ENCODE results near the gene PARL. TPM values are rescaled to one million over a fixed set of nuclear protein-coding genes. Genes with fewer than 3 reads are reported as not detected.

Gene PARL
- total and polyA plus RNA-seq, 9 of the 15 experiments (the other 6 are each of a cell fraction or from before 2014, with no cell fraction given) = 39.5 to 82.4 (median 57.4) TPM

GRCh38 chr3:183800243-183800863 is 84.3 kb downstream of the PARL start (continued):
- TF ChIP-seq TEAD2 (tag; IDR thresholded peaks at IDR 0.05) (no peak), POLR2A (conservative IDR thresholded peaks at IDR 0.05) (no peak), PHTF2 (CRISPR knock-in tag; IDR thresholded peaks at IDR 0.05) (no peak), ETV5 (CRISPR knock-in tag; IDR thresholded peaks at IDR 0.05; ENCODE audit: low read depth) (no peak), VEZF1 (CRISPR knock-in tag; IDR thresholded peaks at IDR 0.05) (no peak)

- H3K9me3 ChIP-seq (replicated peaks; ENCODE audit: control insufficient read depth, insufficient read depth, low read depth, low read length) = no peaks in the 10 kb centered on the region
- no peaks in the 10 kb centered on the region for H3K27me3 ChIP-seq (ENCODE audit: control insufficient read depth in 2 of 2, insufficient read depth in 2 of 2, low read length in 2 of 2)
- H3K4me3 ChIP-seq = no peak overlapping the region
- peak in 1 of 4 experiments; percentile 21 for DNase-seq (ENCODE audit: extremely low read depth in 1 of 4, low spot score in 3 of 4)
- peaks cover 68% of the 10 kb centered on the region for H3K36me3 ChIP-seq (ENCODE audit: control insufficient read depth, insufficient read depth, low read length)
- ChIA-PET POLR2A (no interaction called here), CTCF (ENCODE audit: low intra/inter-chr PET ratio) (no interaction called here)
- intact Hi-C loops (cut with micrococcal nuclease) (no loop called here), in situ Hi-C loops (cut with MboI) (no loop called here)
- ATAC-seq = peak; percentile 49
- no peak overlapping the region for H3K27ac ChIP-seq (ENCODE audit: extremely low read depth, low read depth, low read length)
- no peak for FAIRE-seq
- 10% methylated on average over 5 of the region's 5 CpGs for WGBS (ENCODE audit: insufficient coverage, low coverage, missing lambda C conversion rate)
- no peaks in the 10 kb centered on the region; the same call in 1 of the 2 replicates for H4K20me1 ChIP-seq (replicated peaks; ENCODE audit: control insufficient read depth, insufficient read depth, low read length)
- H3K4me2 ChIP-seq (ENCODE audit: insufficient read depth, low read length) = no peak overlapping the region
- H3K79me2 ChIP-seq (ENCODE audit: control insufficient read depth, insufficient read depth, low read length) = no peaks in the 10 kb centered on the region
- H3K4me1 ChIP-seq (replicated peaks in 1 of 2; ENCODE audit: control insufficient read depth in 2 of 2, insufficient read depth in 2 of 2, low read length in 2 of 2) = no peaks in the 10 kb centered on the region; a peak in 2 of 5 replicates
- no peak overlapping the region; a peak in 1 of 4 replicates for H3K9ac ChIP-seq (ENCODE audit: insufficient read depth in 1 of 2, low read depth in 2 of 2, low read length in 2 of 2)
- no peak overlapping the region for H2AFZ ChIP-seq (ENCODE audit: low read depth, low read length)
- H3K9me1 ChIP-seq (ENCODE audit: control insufficient read depth, insufficient read depth, low read length) = no peaks in the 10 kb centered on the region
- BruUV-seq (replicated peaks) = no TSS peak
- TF ChIP-seq ZNF707 (CRISPR knock-in tag; conservative IDR thresholded peaks at IDR 0.05) (no peak), ZNF224 (CRISPR knock-in tag; IDR thresholded peaks at IDR 0.05) (no peak), PTTG1 (tag; IDR thresholded peaks at IDR 0.05; ENCODE audit: low read depth) (no peak), AFF4 (CRISPR knock-in tag; IDR thresholded peaks at IDR 0.05) (no peak), CTBP1 (IDR thresholded peaks at IDR 0.05; ENCODE audit: borderline replicate concordance) (no peak), CBFA2T3 (IDR thresholded peaks at IDR 0.05) (peak; percentile 24; the same call in 1 of the 2 replicates), PHB (CRISPR knock-in tag; IDR thresholded peaks at IDR 0.05) (no peak), ZNF512 (tag; IDR thresholded peaks at IDR 0.05) (no peak), FOXO4 (CRISPR knock-in tag; IDR thresholded peaks at IDR 0.05) (no peak)
Measured at GRCh38 chr3:183799461-183799860, 85.2 kb downstream of the PARL start.
